HT1080 (cell line): ENCODE results near the gene ATP1B2. TPM values are rescaled to one million over a fixed set of nuclear protein-coding genes. Genes with fewer than 3 reads are reported as not detected.

Source experiments
- DNase-seq: peaks from one replicate; pipeline ENCODE4 v3.0.0-alpha.2; 2015; ENCODE audit warnings: low read depth
- total RNA-seq: library from RNA; depleted of rRNA; stranded (reverse); fragments of >200 nt; shearing (Covaris generic); gene quantifications from 2 replicates; pipeline ENCODE4 v1.2.3, GENCODE V29; 2014

Gene ATP1B2
- total RNA-seq, 1 experiment from 2014 or later, result not detected

- no peak for DNase-seq
These were observed 34.3 kb downstream of the ATP1B2 start for GRCh38 chr17:7684851-7685532.

GRCh38 chr17:7685533-7686221 is 35.0 kb downstream of the ATP1B2 start:
- peak; percentile 91 for DNase-seq

- no peak for DNase-seq
These were observed 35.7 kb downstream of the ATP1B2 start for GRCh38 chr17:7686222-7687071.

- DNase-seq, result peak; percentile 89
These were observed 36.6 kb downstream of the ATP1B2 start, which contains the start of gene TP53 for GRCh38 chr17:7687072-7687907. TP53 (minus strand) TSS chr17:7687490; CDS start chr17:7676594, 10,896 bp downstream.

- peak; percentile 100 for DNase-seq
These were observed 37.4 kb downstream of the ATP1B2 start, which contains the start of gene WRAP53 for GRCh38 chr17:7687908-7688807. WRAP53 (plus strand) TSS chr17:7688477; CDS start chr17:7688649, 172 bp downstream.

GRCh38 chr17:7688808-7689316 is 38.1 kb downstream of the ATP1B2 start:
- no peak for DNase-seq

GRCh38 chr17:7695586-7695985 is 44.9 kb downstream of the ATP1B2 start:
- DNase-seq, result no peak

- DNase-seq, result no peak
These were observed 47.3 kb downstream of the ATP1B2 start for GRCh38 chr17:7697828-7698588.

- no peak for DNase-seq
These were observed 49.8 kb downstream of the ATP1B2 start for GRCh38 chr17:7700510-7700909.

GRCh38 chr17:7701681-7702080 is 51.0 kb downstream of the ATP1B2 start:
- DNase-seq, result no peak

- no peak for DNase-seq
These were observed 52.0 kb downstream of the ATP1B2 start for GRCh38 chr17:7702776-7703175.

- DNase-seq, result no peak
These were observed 53.1 kb downstream of the ATP1B2 start for GRCh38 chr17:7703584-7704479.

GRCh38 chr17:7704601-7705268 is 54.0 kb downstream of the ATP1B2 start, which contains the start of gene EFNB3:
EFNB3 (plus strand) TSS chr17:7705202; CDS start chr17:7705599, 397 bp downstream.
- peak; percentile 54 for DNase-seq

GRCh38 chr17:7705269-7706255 is 54.8 kb downstream of the ATP1B2 start:
- no peak for DNase-seq

- no peak for DNase-seq
These were observed 56.1 kb downstream of the ATP1B2 start for GRCh38 chr17:7706631-7707354.
